GM12878 (cell line): Measurements from ENCODE around the gene FBXL17. TPM values are rescaled to one million over a fixed set of nuclear protein-coding genes. Genes with fewer than 3 reads are reported as not detected.

ENCODE experiments used
- ATAC-seq: fragments of 200-7000 bp; cut with Tn5 transposase; 3 replicates; pipeline ENCODE4 v1.9.1; 2020; ENCODE audit warnings: mild to moderate bottlenecking, moderate library complexity
- BruUV-seq: library from RNA; stranded (reverse); fragments of 400-500 nt; replicated peaks from 2 replicates; lab custom pipeline; 2021; lab: Mats Ljungman, UMichigan
- CTCF ChIA-PET: fragments of 300-600 bp; sonication (Branson Sonifier 250); formaldehyde crosslinking; extraction: SDS; loops from one replicate; lab custom pipeline; 2021; ENCODE audit warnings: inconsistent platforms; lab: Yijun Ruan, JAX
- POLR2A ChIA-PET: fragments of 350-600 bp; formaldehyde crosslinking; extraction: SDS; loops from one replicate; lab custom pipeline; 2021; ENCODE audit warnings: inconsistent platforms; lab: Charles Lee
- RAD21 ChIA-PET: fragments of 300-600 bp; sonication (Branson Sonifier 250); formaldehyde crosslinking; loops from one replicate; lab custom pipeline; 2023; ENCODE audit warnings: antibody characterized with exemption; ENCODE audit not compliant: unreplicated experiment; lab: Charles Lee
- SMC1A ChIA-PET: fragments of 300-600 bp; sonication (Branson Sonifier 250); formaldehyde crosslinking; loops from one replicate; lab custom pipeline; 2023; ENCODE audit not compliant: unreplicated experiment, uncharacterized antibody; lab: Charles Lee
- DNase-seq: peaks from one replicate; pipeline ENCODE4 v3.0.0-alpha.2; 2011; ENCODE audit warnings: low read depth, low spot score
- FAIRE-seq: peaks from 3 replicates; lab custom pipeline; 2011; peaks lifted over from hg19 to GRCh38; lab: Jason Lieb, UNC
- H2AFZ ChIP-seq: 2 replicates; pipeline ENCODE4 v1.6.0; 2011; ENCODE audit warnings: low read depth, low read length, control low read depth; ENCODE audit not compliant: control insufficient read depth
- H3K27ac ChIP-seq: 2 replicates; pipeline ENCODE4 v1.5.1; 2011; ENCODE audit warnings: control low read depth; ENCODE audit not compliant: control insufficient read depth, insufficient read depth
- H3K27me3 ChIP-seq, 2 experiments: replicated peaks in 1 of 2; 2 replicates each; pipeline versions ENCODE4 v1.6.0 to v1.6.1; 2011; ENCODE audit warnings: low read length in 1 of 2; ENCODE audit not compliant: control insufficient read depth in 2 of 2, insufficient read depth in 2 of 2
- H3K36me3 ChIP-seq, 2 experiments: 2 replicates each; pipeline ENCODE4 v1.5.1; 2011; ENCODE audit warnings: low read length in 1 of 2; ENCODE audit not compliant: control insufficient read depth in 2 of 2, insufficient read depth in 2 of 2
- H3K4me1 ChIP-seq: 2 replicates; pipeline ENCODE4 v1.6.1; 2011; ENCODE audit warnings: mild to moderate bottlenecking, low read length, moderate library complexity, mixed read lengths; ENCODE audit not compliant: control insufficient read depth, insufficient read depth
- H3K4me2 ChIP-seq: 2 replicates; pipeline ENCODE4 v1.6.0; 2011; ENCODE audit warnings: control low read depth; ENCODE audit not compliant: control insufficient read depth, insufficient read depth
- H3K4me3 ChIP-seq: fragments of 200-600 bp; sonication (generic); 2 replicates; pipeline ENCODE4 v1.5.1; 2016
- H3K79me2 ChIP-seq: 2 replicates; pipeline ENCODE4 v1.6.0; 2011; ENCODE audit warnings: low read length; ENCODE audit not compliant: control insufficient read depth, insufficient read depth
- H3K9ac ChIP-seq: 2 replicates; pipeline ENCODE4 v1.8.0; 2011; ENCODE audit warnings: low read length, control low read depth, mixed read lengths; ENCODE audit not compliant: control insufficient read depth, insufficient read depth
- H3K9me3 ChIP-seq: replicated peaks from 3 replicates; pipeline ENCODE4 v1.5.1; 2011; ENCODE audit warnings: mild to moderate bottlenecking, low read length; ENCODE audit not compliant: control insufficient read depth, insufficient read depth
- H4K20me1 ChIP-seq: 2 replicates; pipeline ENCODE4 v1.6.0; 2011; ENCODE audit not compliant: control insufficient read depth, insufficient read depth
- ATF3 ChIP-seq: IDR thresholded peaks from 2 replicates; pipeline ENCODE4 v1.6.1; 2011; ENCODE audit warnings: low read depth, mild to moderate bottlenecking, low read length, moderate library complexity, borderline replicate concordance; ENCODE audit errors: extremely low read depth
- BACH1 ChIP-seq: fragments of 450-650 bp; IDR thresholded peaks from 2 replicates; pipeline ENCODE4 v1.6.1; 2017; ENCODE audit warnings: mild to moderate bottlenecking, borderline replicate concordance
- CHD2 ChIP-seq: IDR thresholded peaks from 2 replicates; pipeline ENCODE4 v1.6.1; 2011; ENCODE audit warnings: low read depth, low read length, improper control_type of control experiment, borderline replicate concordance
- ETV6 ChIP-seq, 2 experiments: fragments of 450-650 bp in 1 of 2; IDR thresholded peaks in 1 of 2; conservative IDR thresholded peaks in 1 of 2; 2 replicates each; pipeline ENCODE4 v1.6.1; 2014; ENCODE audit warnings: antibody characterized with exemption in 1 of 2, borderline replicate concordance in 1 of 2, low read depth in 1 of 2, mild to moderate bottlenecking in 1 of 2, moderate library complexity in 1 of 2
- FOS ChIP-seq: IDR thresholded peaks from 3 replicates; pipeline ENCODE4 v1.6.1; 2011; ENCODE audit warnings: borderline replicate concordance; ENCODE audit not compliant: insufficient read length; ENCODE audit errors: extremely low read depth
- HSF1 ChIP-seq: fragments of 150-350 bp; IDR thresholded peaks from 2 replicates; pipeline ENCODE4 v1.6.1; 2014; ENCODE audit warnings: mild to moderate bottlenecking, low read depth, low read length
- NFYA ChIP-seq: IDR thresholded peaks from 2 replicates; pipeline ENCODE4 v1.6.1; 2011; ENCODE audit warnings: low read depth, mild to moderate bottlenecking, low read length, improper control_type of control experiment, borderline replicate concordance
- POU2F2 ChIP-seq: IDR thresholded peaks from 3 replicates; pipeline ENCODE4 v1.6.1; 2011; ENCODE audit warnings: low read depth, mild to moderate bottlenecking, low read length, borderline replicate concordance
- SMARCA5 ChIP-seq: fragments of 450-650 bp; IDR thresholded peaks from 2 replicates; pipeline ENCODE4 v1.6.1; 2017; ENCODE audit warnings: mild to moderate bottlenecking
- YBX1 ChIP-seq: fragments of 450-650 bp; IDR thresholded peaks from 2 replicates; pipeline ENCODE4 v1.6.1; 2016; ENCODE audit warnings: antibody characterized with exemption
- ZNF592 ChIP-seq: fragments of 450-650 bp; IDR thresholded peaks from 2 replicates; pipeline ENCODE4 v1.6.1; 2017; ENCODE audit warnings: mild to moderate bottlenecking, moderate library complexity
- WGBS: methylation state at CpG from one replicate; pipeline ENCODE4 v1.1.6; 2016; ENCODE audit warnings: low lambda C conversion rate; ENCODE audit not compliant: insufficient replicate concordance, insufficient coverage; ENCODE audit errors: missing lambda C conversion rate; 5-methylcytosine and 5-hydroxymethylcytosine counted together
- in situ Hi-C: fragments of 300-500 bp; cut with MboI; formaldehyde crosslinking; loops from 9 replicates; pipeline ENCODE4 v1.14.3; 2018; ENCODE audit warnings: mixed read lengths
- intact Hi-C: fragments of 100-400 bp; cut with micrococcal nuclease; formaldehyde crosslinking; loops from one replicate; pipeline ENCODE4 v1.14.2; 2022; ENCODE audit not compliant: unreplicated experiment
- polyA plus RNA-seq, 11 experiments: library from polyadenylated mRNA; depleted of rRNA in 4 of 11; unstranded in 6 of 11; stranded (reverse) in 5 of 11; fragments of >200 nt; fragmentation: Nextera tagmentation in 4 of 11; fragmentation: Illumina TruSeq in 1 of 11; extraction: Ambion mirVana in 4 of 11; extraction: Trizol in 1 of 11; gene quantifications; 1 replicate in 1 of 11; 2 replicates in 10 of 11; pipeline versions ENCODE4 v1.2.1 to v1.2.3, GENCODE V29; 2011 to 2016; ENCODE audit warnings: inconsistent platforms in 2 of 11, missing spikeins in 2 of 11, low read depth in 1 of 11
- total RNA-seq, 4 experiments: library from RNA; depleted of rRNA in 3 of 4; stranded (reverse); fragments of >200 nt in 3 of 4; fragmentation: Illumina TruSeq in 1 of 4; extraction: Trizol in 1 of 4; gene quantifications; 2 replicates each; pipeline versions ENCODE4 v1.2.1 to v1.2.3, GENCODE V29; 2013 to 2021

The FBXL17 gene
- total and polyA plus RNA-seq, 10 of the 15 experiments (the other 5 are each of a cell fraction or from before 2014, with no cell fraction given) = 0.88 to 9.0 (median 4.4) TPM

- TF ChIP-seq ATF3 (no peak), POU2F2 (no peak), ZNF592 (no peak), BACH1 (no peak), SMARCA5 (no peak), ETV6 (conservative IDR thresholded peaks at IDR 0.05 in 1 of 2, IDR thresholded peaks at IDR 0.05 in 1 of 2; ENCODE audit: borderline replicate concordance in 1 of 2, low read depth in 1 of 2) (no peak)
These were observed 302.1 kb downstream of the FBXL17 start (continued) for GRCh38 chr5:108079753-108080152.

GRCh38 chr5:108078882-108079281, 303.0 kb downstream of the FBXL17 start:
- no peaks in the 10 kb centered on the region for H3K4me1 ChIP-seq
- ChIA-PET CTCF (interaction anchor here (1.1 kb wide), 1 partner anchor 405 kb away, joined by 3 read pairs; no protein-coding TSS in a partner anchor), RAD21 (interaction anchor here (1.0 kb wide), 1 partner anchor 21 kb away, joined by 3 read pairs; no protein-coding TSS in a partner anchor)
- no peaks in the 10 kb centered on the region for H3K9me3 ChIP-seq
- H2AFZ ChIP-seq = no peak overlapping the region
- ATAC-seq = no peak
- no peaks in the 10 kb centered on the region for H4K20me1 ChIP-seq
- FAIRE-seq = no peak
- TF ChIP-seq CHD2 (no peak), NFYA (no peak), HSF1 (no peak), FOS (no peak), YBX1 (no peak)
- TF ChIP-seq, all 136 proteins: peak for 0
- WGBS = 100% methylated on average over 1 of the region's 1 CpG
- ChIA-PET SMC1A (interaction anchor here (0.7 to 1.5 kb wide), 2 partner anchors 106 to 266 kb away, joined by 3 to 4 read pairs; no protein-coding TSS in a partner anchor), POLR2A (interaction anchor here (0.6 kb wide), 1 partner anchor 69 kb away, joined by 4 read pairs; no protein-coding TSS in a partner anchor)
- Histone ChIP-seq H3K4me3 (no peak overlapping the region), H3K4me2 (no peak overlapping the region), H3K79me2 (no peaks in the 10 kb centered on the region), H3K27me3 (no peaks in the 10 kb centered on the region), H3K27ac (no peak overlapping the region), H3K36me3 (no peaks in the 10 kb centered on the region), H3K9ac (no peak overlapping the region)
- no peak for DNase-seq
- in situ Hi-C loops = no loop called here
- intact Hi-C loops = no loop called here
- BruUV-seq = no TSS peak
